NCI-H2107 treated with DMSO at 0.1 percent for 48 hours (cell line): ENCODE data around the gene AP5Z1.
A peak's percentile ranks its signal among the peaks of the same experiment; 100 is the strongest.

Source experiments
- DNase-seq: peaks from one replicate; lab custom pipeline; 2025; ENCODE audit not compliant: unreplicated experiment; lab: John Stamatoyannopoulos, UW

Gene AP5Z1

GRCh38 chr7:4745971-4746919, 29.2 kb upstream of the AP5Z1 start:
- no peak for DNase-seq

- DNase-seq = no peak
Measured at GRCh38 chr7:4747013-4747412, 28.4 kb upstream of the AP5Z1 start.

GRCh38 chr7:4747746-4748145, 27.7 kb upstream of the AP5Z1 start:
- DNase-seq = no peak

GRCh38 chr7:4748231-4748681, 27.2 kb upstream of the AP5Z1 start:
- DNase-seq = no peak

- no peak for DNase-seq
Measured at GRCh38 chr7:4749363-4749762, 26.1 kb upstream of the AP5Z1 start.

GRCh38 chr7:4749798-4750197, 25.6 kb upstream of the AP5Z1 start:
- DNase-seq = no peak

- no peak for DNase-seq
Measured at GRCh38 chr7:4751398-4751947, 23.9 kb upstream of the AP5Z1 start.

GRCh38 chr7:4753598-4754432, 21.6 kb upstream of the AP5Z1 start:
- DNase-seq = peak; percentile 52

- no peak for DNase-seq
Measured at GRCh38 chr7:4754433-4755010, 20.9 kb upstream of the AP5Z1 start.

GRCh38 chr7:4755045-4755444, 20.4 kb upstream of the AP5Z1 start:
- no peak for DNase-seq

GRCh38 chr7:4758111-4758510, 17.3 kb upstream of the AP5Z1 start:
- no peak for DNase-seq

GRCh38 chr7:4758791-4759190, 16.6 kb upstream of the AP5Z1 start:
- no peak for DNase-seq

- no peak for DNase-seq
Measured at GRCh38 chr7:4759211-4759610, 16.2 kb upstream of the AP5Z1 start.

GRCh38 chr7:4760952-4761351, 14.5 kb upstream of the AP5Z1 start:
- no peak for DNase-seq

- no peak for DNase-seq
Measured at GRCh38 chr7:4762121-4763055, 13.0 kb upstream of the AP5Z1 start.

- DNase-seq = no peak
Measured at GRCh38 chr7:4763091-4763793, 12.2 kb upstream of the AP5Z1 start.

- no peak for DNase-seq
Measured at GRCh38 chr7:4763794-4764185, 11.6 kb upstream of the AP5Z1 start.

- DNase-seq = no peak
Measured at GRCh38 chr7:4764402-4765007, 10.9 kb upstream of the AP5Z1 start.
